Measurements from ENCODE around the gene PAAF1. TPM values are rescaled to one million over a fixed set of nuclear protein-coding genes. Genes with fewer than 3 reads are reported as not detected.

PAAF1 gene
- total and polyA plus RNA-seq, 2 of the 13 experiments (the other 11 are each of a cell fraction or from before 2014, with no cell fraction given), result 13.5 to 28.8 TPM

DNA sequence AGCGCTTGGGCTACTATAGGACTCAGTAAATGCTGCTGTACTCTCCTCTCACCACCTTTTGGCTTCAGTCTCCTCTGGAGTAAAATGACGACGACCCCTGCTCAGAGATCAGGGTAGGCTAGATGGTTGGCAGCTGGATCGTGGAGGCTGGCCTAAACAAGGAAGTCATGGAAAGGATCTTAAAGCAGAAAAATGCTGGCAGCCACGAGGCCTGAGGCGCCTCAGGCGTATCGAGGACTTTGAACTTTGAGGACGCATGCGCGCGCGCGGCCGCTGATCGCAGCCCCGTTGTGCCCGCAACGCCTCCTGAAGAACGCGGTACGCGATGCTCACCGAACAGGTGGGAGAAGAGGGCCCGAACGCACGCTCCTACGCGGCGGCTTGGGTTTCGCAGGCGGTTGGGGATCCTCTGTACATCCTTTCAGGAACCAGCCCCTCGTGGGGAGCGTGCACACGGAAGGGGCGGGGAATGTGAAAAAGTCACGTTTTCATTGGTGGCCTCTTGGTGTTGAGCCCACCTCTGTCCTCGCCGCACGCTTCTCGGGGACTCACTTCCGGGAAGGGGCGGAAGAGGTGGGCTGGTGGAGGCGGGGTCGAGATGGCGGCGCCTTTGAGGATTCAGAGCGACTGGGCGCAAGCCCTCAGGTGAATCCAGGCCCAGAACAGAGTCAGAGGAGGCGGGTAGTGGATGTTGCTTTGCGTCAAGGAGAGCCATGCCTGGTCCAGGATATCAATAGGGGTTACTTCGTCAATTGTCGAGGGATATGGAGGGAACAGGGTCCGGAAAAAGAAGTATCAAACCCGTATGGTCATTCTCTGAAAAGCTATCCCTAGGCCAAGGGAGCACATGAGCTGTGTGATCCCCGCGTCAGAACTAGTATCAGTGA is at the start of gene PAAF1, which contains the start of gene COA4 (continued):
- TF ChIP-seq, protein P1, sequence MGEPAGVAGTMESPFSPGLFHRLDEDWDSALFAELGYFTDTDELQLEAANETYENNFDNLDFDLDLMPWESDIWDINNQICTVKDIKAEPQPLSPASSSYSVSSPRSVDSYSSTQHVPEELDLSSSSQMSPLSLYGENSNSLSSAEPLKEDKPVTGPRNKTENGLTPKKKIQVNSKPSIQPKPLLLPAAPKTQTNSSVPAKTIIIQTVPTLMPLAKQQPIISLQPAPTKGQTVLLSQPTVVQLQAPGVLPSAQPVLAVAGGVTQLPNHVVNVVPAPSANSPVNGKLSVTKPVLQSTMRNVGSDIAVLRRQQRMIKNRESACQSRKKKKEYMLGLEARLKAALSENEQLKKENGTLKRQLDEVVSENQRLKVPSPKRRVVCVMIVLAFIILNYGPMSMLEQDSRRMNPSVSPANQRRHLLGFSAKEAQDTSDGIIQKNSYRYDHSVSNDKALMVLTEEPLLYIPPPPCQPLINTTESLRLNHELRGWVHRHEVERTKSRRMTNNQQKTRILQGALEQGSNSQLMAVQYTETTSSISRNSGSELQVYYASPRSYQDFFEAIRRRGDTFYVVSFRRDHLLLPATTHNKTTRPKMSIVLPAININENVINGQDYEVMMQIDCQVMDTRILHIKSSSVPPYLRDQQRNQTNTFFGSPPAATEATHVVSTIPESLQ (CRISPR knock-in tag; conservative IDR thresholded peaks at IDR 0.05), result 0 out of 2 replicates have a peak, but pooled peaks have one; percentile 66
- no peak for TF ChIP-seq MBD4 (IDR thresholded peaks at IDR 0.05; ENCODE audit: borderline replicate concordance, low read length)
- TF ChIP-seq ZNF503 (CRISPR knock-in tag; IDR thresholded peaks at IDR 0.05), result no peak
- peak; percentile 76 for TF ChIP-seq ARNT2 (CRISPR knock-in tag; IDR thresholded peaks at IDR 0.05; ENCODE audit: low read depth)
- peak; percentile 97 for TF ChIP-seq ZFX (CRISPR knock-in tag; IDR thresholded peaks at IDR 0.05; ENCODE audit: low read depth)
- no peak for TF ChIP-seq ZNF546 (CRISPR knock-in tag; conservative IDR thresholded peaks at IDR 0.05)
- TF ChIP-seq ZC3H4 (CRISPR knock-in tag; IDR thresholded peaks at IDR 0.05; ENCODE audit: borderline replicate concordance), result no peak
- peak; percentile 79; the same call in 1 of the 2 replicates for TF ChIP-seq CBFB (CRISPR knock-in tag; IDR thresholded peaks at IDR 0.05)
- peak; percentile 19; the same call in 1 of the 2 replicates for TF ChIP-seq BCL3 (CRISPR knock-in tag; IDR thresholded peaks at IDR 0.05)
- TF ChIP-seq, protein P2, sequence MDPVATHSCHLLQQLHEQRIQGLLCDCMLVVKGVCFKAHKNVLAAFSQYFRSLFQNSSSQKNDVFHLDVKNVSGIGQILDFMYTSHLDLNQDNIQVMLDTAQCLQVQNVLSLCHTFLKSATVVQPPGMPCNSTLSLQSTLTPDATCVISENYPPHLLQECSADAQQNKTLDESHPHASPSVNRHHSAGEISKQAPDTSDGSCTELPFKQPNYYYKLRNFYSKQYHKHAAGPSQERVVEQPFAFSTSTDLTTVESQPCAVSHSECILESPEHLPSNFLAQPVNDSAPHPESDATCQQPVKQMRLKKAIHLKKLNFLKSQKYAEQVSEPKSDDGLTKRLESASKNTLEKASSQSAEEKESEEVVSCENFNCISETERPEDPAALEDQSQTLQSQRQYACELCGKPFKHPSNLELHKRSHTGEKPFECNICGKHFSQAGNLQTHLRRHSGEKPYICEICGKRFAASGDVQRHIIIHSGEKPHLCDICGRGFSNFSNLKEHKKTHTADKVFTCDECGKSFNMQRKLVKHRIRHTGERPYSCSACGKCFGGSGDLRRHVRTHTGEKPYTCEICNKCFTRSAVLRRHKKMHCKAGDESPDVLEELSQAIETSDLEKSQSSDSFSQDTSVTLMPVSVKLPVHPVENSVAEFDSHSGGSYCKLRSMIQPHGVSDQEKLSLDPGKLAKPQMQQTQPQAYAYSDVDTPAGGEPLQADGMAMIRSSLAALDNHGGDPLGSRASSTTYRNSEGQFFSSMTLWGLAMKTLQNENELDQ (CRISPR knock-in tag; IDR thresholded peaks at IDR 0.05; ENCODE audit: borderline replicate concordance), result 0 out of 2 replicates have a peak, but pooled peaks have one; percentile 6
- peak; percentile 40 for TF ChIP-seq ZNF609 (CRISPR knock-in tag; IDR thresholded peaks at IDR 0.05; ENCODE audit: borderline replicate concordance)
- no peak; the same call in 1 of the 2 replicates for TF ChIP-seq ZNF598 (CRISPR knock-in tag; IDR thresholded peaks at IDR 0.05; ENCODE audit: borderline replicate concordance)
- TF ChIP-seq CHD2 (IDR thresholded peaks at IDR 0.05; ENCODE audit: low read depth, low read length), result no peak
- no peak for TF ChIP-seq ZNF282 (IDR thresholded peaks at IDR 0.05; ENCODE audit: partially characterized antibody)
- peak; percentile 38; the same call in 1 of the 2 replicates for TF ChIP-seq RELA (CRISPR knock-in tag; IDR thresholded peaks at IDR 0.05)
